ENCODE results near the gene SLC6A17.
A peak's percentile ranks its signal among the peaks of the same experiment; 100 is the strongest.

SLC6A17 gene

DNA sequence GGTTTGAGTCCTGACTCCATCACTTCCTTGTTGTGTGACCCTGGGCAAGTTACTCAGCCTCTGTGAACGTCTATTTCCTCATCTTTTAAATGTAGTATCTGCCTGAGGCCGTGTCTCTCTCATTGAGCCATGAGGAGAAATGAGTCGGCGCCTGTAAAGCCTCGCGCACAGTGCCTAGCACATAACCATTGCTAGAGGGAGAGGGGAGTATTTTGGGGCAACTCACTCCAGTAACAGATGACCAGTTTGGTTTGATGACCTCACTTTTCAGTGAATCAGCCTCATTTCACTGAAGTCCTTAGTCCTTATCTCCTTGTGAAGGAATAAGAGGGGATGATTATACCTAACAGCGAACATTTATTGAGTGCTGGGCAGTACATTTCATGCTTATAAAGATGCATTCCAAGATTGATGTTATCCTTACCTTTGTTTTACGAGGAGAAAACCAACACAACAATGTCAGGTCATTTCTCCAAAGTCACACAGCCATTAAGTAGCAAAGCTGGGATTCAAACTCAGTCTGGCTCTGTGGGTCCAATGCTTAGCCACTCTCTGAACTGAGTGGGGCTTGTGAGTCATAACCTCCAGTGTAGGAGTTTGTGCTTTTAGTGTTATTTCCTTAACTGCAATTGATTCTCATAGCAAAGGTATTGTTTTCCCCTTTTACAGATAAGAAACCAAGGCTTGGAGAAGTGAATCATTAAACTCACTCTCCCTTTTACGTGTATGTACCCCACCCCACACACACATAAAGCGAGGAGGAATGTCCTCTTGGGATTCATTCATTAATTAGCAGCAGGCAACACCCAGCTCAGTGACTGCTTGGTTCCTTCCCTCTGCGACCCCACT is 85.8 kb downstream of the SLC6A17 start:
- peak; percentile 36 for DNase-seq (ENCODE audit: insufficient read length, low spot score)

DNA sequence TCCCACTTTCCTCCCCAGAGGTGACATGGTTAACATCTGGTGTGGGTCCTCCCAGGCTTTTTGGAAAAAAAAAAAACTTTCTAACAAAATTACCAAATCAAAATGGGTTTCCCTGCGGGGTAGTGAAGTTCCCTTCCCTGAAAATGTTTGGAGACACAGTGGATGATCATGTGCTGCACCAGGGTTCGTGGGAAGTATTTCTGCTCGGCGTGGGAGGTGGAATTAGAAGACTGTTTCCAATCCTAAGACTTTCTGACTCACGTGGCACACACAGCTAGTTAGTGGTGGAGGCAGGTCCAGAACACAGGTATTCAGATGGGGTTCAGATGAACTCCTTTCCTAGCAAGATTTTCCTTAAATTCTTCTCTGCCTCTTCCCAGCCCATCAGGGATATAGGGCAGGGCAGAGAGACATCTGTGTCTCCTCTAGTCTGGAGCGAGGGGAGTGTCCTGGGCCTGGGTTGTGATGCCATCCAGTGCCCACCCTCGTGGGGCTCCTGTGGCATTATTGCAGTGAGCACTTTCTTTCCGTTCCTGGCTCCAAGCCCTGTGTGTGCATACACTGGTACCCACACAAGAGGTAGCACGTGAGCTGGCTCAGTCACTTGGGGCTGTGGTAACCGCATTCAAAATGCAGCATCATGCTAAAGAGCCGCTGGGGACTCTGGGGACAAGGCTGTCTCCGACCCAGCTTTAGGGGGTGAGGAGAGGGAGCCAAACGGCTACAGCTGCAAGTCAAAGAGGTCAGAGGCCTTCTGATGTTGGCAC is 87.3 kb downstream of the SLC6A17 start:
- no peak for FAIRE-seq
- DNase-seq (ENCODE audit: insufficient read length, low spot score) = no peak

More for the DNA sequence above, 85.8 kb downstream of the SLC6A17 start:
- no peak for FAIRE-seq

DNA sequence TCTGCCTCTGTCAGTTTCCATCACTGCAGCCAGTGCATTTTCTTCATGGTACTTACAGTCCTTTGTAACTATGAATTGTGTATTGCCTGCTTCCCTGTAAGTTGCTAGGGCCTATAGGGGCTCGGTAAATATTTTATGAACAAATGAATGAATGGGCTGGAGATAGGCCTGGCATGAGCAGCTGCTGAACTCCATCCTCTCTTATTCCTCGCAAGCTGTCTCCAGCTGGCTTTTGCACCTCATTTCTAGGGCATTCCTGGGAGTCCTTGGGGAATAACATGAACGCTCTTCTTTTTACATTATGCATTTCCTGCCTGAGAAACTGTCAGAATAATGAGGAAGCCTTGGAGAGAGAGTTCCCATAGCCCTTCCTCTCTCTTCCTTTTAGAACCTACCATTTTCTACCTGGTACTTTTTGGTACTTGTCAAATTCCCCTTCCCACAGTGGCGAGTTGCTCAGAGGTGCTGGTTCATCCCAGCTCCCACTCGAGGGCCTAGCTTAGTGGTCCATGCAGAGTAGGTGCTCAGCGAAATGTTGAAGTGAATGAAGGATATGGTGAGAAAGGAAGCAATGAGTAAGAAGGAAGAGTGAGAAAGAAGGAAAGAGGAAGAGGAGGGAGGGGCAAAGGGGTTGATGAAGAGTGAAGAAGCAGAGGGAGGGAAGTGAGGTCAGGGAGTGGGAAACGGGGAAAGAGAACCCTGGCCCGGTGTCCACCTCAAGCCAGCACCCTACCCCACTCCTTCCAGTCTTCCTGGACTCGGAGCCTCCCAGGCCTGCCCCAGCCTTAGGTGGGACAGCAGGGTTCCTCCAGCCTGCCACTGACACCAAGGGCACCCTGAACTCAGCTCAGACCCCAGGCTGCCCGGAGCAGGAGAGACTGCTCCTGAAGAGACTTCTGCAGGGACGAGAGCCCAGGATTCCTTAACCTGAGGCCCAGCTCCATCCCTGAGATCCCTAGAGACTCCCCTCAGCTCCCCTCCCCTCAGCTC is 89.4 kb downstream of the SLC6A17 start:
- FAIRE-seq (no peak), DNase-seq (ENCODE audit: insufficient read length, low spot score) (no peak)

GRCh38 chr1:110240476-110241210 is 90.3 kb downstream of the SLC6A17 start:
- no peak for DNase-seq (ENCODE audit: insufficient read length, low spot score)
- no peak for FAIRE-seq

DNA sequence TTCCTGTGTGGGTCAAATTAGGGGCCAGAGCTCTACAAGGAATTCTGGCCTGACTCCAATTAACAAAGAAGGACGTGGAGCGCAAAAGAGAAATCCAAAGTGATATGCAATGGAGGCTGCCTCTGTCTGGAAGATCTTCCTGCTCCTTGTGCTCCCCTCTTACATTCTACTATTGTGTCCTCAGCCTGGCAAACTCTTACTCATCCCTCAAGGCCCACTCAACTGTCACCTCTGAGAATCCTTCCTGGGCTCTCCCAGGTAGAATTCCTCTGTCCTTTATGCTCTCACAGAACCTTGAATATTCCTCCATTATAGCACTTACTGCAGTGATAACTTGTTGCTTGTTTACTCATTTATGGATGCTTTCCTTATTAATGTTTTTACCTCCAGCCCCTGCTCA is 91.2 kb downstream of the SLC6A17 start:
- no peak for DNase-seq (ENCODE audit: insufficient read length, low spot score)

GRCh38 chr1:110242062-110242461 is 91.8 kb downstream of the SLC6A17 start:
- FAIRE-seq (no peak), DNase-seq (ENCODE audit: insufficient read length, low spot score) (no peak)

More for the DNA sequence above, 91.2 kb downstream of the SLC6A17 start:
- no peak for FAIRE-seq

GRCh38 chr1:110242731-110243130 is 92.4 kb downstream of the SLC6A17 start:
- no peak for DNase-seq (ENCODE audit: insufficient read length, low spot score)
- no peak for FAIRE-seq

DNA sequence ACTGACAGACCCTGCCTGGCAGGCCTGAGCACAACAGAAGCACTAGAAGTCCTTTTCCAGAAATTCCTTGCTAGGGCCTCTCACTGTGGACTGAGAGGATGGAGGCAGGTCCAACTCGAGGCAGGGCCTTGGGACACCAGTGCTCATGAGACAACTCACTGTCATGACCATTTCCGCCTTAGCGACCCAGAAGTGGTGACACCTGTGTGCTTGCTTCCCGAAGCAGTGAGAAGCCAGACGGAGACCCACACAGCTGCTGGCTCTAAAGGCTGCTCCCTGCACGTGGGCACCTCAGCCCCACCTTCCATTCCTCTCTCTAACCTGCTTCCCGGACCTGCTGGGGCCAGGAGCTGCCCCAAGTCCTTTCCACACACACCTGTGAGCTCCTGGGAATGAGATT is 92.9 kb downstream of the SLC6A17 start:
- no peak for DNase-seq (ENCODE audit: insufficient read length, low spot score)
- no peak for FAIRE-seq

- DNase-seq (ENCODE audit: insufficient read length, low spot score) = no peak
- FAIRE-seq = no peak
Measured at GRCh38 chr1:110243574-110243973, 93.3 kb downstream of the SLC6A17 start.

DNA sequence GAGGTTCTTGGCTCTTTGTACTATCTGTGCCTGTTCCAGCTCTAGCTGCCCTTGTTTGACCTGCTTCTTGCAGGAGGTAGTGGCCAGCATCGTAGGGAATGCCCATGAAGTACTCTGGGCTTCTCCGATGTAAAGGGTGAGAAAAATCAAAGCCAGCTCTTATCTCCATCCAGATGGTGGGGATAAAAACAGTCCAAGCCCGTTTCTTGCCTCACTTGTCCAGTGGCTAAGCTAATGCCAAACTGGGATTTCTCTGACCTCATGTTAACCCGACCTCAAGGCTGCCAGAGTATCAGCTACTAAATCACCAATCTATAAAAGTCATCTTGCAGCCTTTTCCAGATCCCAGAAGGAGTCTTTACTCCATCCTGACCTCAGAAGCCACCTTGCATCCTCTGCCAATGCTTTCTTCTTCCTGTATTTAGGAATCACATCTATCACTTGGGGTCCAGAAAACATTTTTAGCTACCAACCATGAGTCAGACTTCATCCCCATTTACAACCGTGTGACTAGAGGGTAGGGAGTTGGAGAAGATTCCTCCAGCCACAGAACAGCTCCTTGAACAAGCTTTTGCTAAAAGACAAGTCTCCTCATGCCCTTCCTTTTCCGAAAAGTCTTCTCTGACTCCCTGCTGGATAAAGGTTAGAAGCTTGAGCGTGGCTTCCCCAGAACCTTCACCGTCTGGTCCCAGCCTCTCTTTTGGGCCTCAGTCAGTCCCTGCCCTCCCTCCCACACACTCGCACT is 95.8 kb downstream of the SLC6A17 start:
- FAIRE-seq (no peak), DNase-seq (ENCODE audit: insufficient read length, low spot score) (no peak)

GRCh38 chr1:110248746-110249145 is 98.5 kb downstream of the SLC6A17 start:
- no peak for FAIRE-seq

DNA sequence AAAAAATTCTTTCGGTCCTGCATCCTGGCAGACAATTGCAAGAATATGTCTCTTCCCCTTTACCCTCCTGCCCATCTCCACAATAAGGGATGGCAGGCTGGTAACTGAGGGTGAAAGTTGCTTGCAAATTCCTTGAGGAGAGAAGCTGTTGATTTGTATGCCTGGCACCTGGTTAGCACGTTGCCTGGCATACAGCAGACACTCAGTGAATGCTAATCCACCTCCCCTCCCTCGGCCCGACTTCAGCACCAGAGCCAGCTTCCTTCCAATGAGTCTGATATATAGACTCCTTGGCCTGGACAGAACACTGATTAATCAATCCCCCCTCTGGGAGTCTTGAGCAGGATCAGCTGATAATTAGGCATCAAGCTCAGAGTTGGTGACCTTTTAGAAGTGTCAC is 99.0 kb downstream of the SLC6A17 start:
- FAIRE-seq (no peak), DNase-seq (ENCODE audit: insufficient read length, low spot score) (no peak)

More at GRCh38 chr1:110248746-110249145, 98.5 kb downstream of the SLC6A17 start:
- DNase-seq (ENCODE audit: insufficient read length, low spot score) = no peak

- DNase-seq (ENCODE audit: insufficient read length, low spot score) (no peak), FAIRE-seq (no peak)
Measured at GRCh38 chr1:110250008-110250407, 99.7 kb downstream of the SLC6A17 start.

DNA sequence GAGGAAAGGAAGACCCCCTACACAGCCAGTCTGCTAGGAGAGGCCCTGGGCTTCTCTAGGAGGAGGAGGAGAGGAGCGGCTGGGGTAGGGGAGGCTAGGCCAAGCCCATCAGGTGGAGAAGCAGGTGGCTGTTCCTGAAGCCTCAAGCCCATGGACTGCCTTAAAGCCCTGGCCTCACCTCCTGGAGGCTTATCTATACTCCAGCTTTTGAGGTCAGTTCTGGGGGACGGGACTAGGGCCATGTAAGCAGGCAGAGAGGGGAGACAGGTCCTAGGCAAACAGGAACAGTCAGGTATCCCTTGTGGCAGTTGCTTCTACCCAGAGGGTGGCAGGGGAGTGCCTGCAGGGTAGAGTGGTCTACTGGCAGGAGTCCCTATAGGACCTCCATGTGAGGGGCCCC is 100.5 kb downstream of the SLC6A17 start:
- FAIRE-seq (no peak), DNase-seq (ENCODE audit: insufficient read length, low spot score) (no peak)

Measured in HTR-8/SVneo (cell line).